Sigmoid colon (tissue), 4 donors: ENCODE data around the gene GCDH.

Experiments used
- POLR2AphosphoS5 ChIP-seq, 4 donors: sonication (generic); formaldehyde crosslinking; IDR thresholded peaks; one replicate each; pipeline ENCODE4 v1.6.1; 2017; ENCODE audit warnings: antibody characterized with exemption in 4 of 4
- TF ChIP-seq, protein P1 (sequence below), 4 experiments: fragments of 450-650 bp in 3 of 4; fragments of 200-600 bp in 1 of 4; IDR thresholded peaks; one replicate each; pipeline ENCODE4 v1.5.1; 2016 to 2019; ENCODE audit warnings: antibody characterized with exemption in 4 of 4, mild to moderate bottlenecking in 3 of 4, moderate library complexity in 2 of 4

DNA sequence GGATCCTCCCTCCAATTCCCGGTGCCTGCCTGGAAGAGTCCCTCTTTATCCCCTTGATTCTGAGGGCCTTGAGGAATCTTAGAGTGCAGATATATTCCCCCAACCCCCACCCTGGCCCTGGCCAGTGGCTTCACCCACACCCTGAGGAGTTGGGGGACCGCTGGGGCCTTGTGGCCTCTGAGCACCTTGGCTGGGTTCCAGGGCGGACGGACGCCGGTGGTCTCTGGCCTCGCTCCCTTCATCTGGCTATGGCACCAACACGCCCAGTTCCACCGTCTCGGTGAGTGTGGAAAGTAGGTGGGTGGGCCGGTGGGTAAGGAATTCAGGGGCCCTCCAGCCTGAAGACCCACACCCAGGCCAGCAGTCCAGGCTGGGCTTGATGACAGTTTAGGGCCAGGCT is 47.6 kb upstream of the GCDH start:
- TF ChIP-seq POLR2AphosphoS5 (IDR thresholded peaks at IDR 0.05): no peak
- TF ChIP-seq, protein P1, sequence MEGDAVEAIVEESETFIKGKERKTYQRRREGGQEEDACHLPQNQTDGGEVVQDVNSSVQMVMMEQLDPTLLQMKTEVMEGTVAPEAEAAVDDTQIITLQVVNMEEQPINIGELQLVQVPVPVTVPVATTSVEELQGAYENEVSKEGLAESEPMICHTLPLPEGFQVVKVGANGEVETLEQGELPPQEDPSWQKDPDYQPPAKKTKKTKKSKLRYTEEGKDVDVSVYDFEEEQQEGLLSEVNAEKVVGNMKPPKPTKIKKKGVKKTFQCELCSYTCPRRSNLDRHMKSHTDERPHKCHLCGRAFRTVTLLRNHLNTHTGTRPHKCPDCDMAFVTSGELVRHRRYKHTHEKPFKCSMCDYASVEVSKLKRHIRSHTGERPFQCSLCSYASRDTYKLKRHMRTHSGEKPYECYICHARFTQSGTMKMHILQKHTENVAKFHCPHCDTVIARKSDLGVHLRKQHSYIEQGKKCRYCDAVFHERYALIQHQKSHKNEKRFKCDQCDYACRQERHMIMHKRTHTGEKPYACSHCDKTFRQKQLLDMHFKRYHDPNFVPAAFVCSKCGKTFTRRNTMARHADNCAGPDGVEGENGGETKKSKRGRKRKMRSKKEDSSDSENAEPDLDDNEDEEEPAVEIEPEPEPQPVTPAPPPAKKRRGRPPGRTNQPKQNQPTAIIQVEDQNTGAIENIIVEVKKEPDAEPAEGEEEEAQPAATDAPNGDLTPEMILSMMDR (IDR thresholded peaks at IDR 0.05): no peak
